Measurements from ENCODE around the gene BCL2L12. TPM values are rescaled to one million over a fixed set of nuclear protein-coding genes. Genes with fewer than 3 reads are reported as not detected.

BCL2L12 gene
- total RNA-seq, 4 donors from 2014 or later, result 4.7 to 6.8 (median 5.8) TPM

- no peaks in the 10 kb centered on the region for H3K27me3 ChIP-seq
- H3K27ac ChIP-seq, result no peak overlapping the region
- H3K4me3 ChIP-seq, result no peak overlapping the region
- no peaks in the 10 kb centered on the region for H3K9me3 ChIP-seq
- no peaks in the 10 kb centered on the region for H3K4me1 ChIP-seq
- TF ChIP-seq CTCF (IDR thresholded peaks at IDR 0.05), result no peak
- TF ChIP-seq EP300 (IDR thresholded peaks at IDR 0.05), result no peak
- TF ChIP-seq POLR2A (IDR thresholded peaks at IDR 0.05), result no peak
- no peaks in the 10 kb centered on the region for H3K36me3 ChIP-seq
- WGBS, 2 donors, result 89 to 91% methylated on average over 20 of the region's 20 CpGs
- DNase-seq (ENCODE audit: low spot score in 2 of 2), result no peak
These were observed 44.7 kb downstream of the BCL2L12 start for GRCh38 chr19:49710372-49710951.

- no peaks in the 10 kb centered on the region for H3K36me3 ChIP-seq
- H3K27me3 ChIP-seq, result no peaks in the 10 kb centered on the region
- no peak overlapping the region for H3K4me3 ChIP-seq
- no peaks in the 10 kb centered on the region for H3K9me3 ChIP-seq
- no peaks in the 10 kb centered on the region for H3K4me1 ChIP-seq
- DNase-seq (ENCODE audit: low spot score in 2 of 2), result peak in 1 of 2 donors; percentile 14
- 54 to 56% methylated on average over 20 of the region's 20 CpGs for WGBS, 2 donors
- no peak overlapping the region for H3K27ac ChIP-seq
- TF ChIP-seq POLR2A (IDR thresholded peaks at IDR 0.05) (no peak), EP300 (IDR thresholded peaks at IDR 0.05) (no peak), CTCF (IDR thresholded peaks at IDR 0.05) (no peak)
These were observed 46.7 kb downstream of the BCL2L12 start for GRCh38 chr19:49712397-49712859.

- DNase-seq (ENCODE audit: low spot score in 2 of 2), result no peak
- H3K4me1 ChIP-seq, result peaks cover 0 to 2% (median under 1%) of the 10 kb centered on the region in 4 donors
- 83 to 100% methylated on average over 2 to 7 of the region's 8 CpGs for WGBS, 2 donors
- no peaks in the 10 kb centered on the region for H3K27me3 ChIP-seq
- no peaks in the 10 kb centered on the region for H3K36me3 ChIP-seq
- H3K4me3 ChIP-seq, result no peak overlapping the region
- no peak overlapping the region for H3K27ac ChIP-seq
- H3K9me3 ChIP-seq, result no peaks in the 10 kb centered on the region
- TF ChIP-seq POLR2A (IDR thresholded peaks at IDR 0.05) (no peak), EP300 (IDR thresholded peaks at IDR 0.05) (no peak), CTCF (IDR thresholded peaks at IDR 0.05) (no peak)
These were observed 47.6 kb downstream of the BCL2L12 start for GRCh38 chr19:49713236-49713845.

DNA sequence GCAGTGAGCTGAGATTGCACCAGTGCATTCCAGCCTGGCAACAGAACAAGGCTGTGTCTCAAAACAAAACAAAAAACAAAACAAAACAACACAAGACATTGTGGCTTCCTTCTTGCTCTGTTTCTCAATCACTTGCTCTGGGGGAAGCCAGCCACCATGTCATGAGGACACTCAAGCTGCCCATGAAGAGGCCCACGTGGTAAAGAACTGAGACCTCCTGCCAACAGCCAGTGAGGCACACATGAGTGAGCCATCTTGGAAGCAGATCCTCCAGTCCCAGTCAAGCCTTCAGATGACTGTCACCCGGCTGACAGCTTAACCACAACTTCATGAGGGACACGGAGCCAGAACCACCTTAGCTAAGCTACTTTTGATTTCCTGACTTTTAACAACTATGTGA, 50.4 kb downstream of the BCL2L12 start:
- 71 to 75% methylated on average over 3 of the region's 3 CpGs for WGBS, 2 donors
- Histone ChIP-seq H3K36me3 (no peaks in the 10 kb centered on the region), H3K27me3 (no peaks in the 10 kb centered on the region), H3K27ac (no peak overlapping the region), H3K4me3 (no peak overlapping the region), H3K4me1 (peaks cover 0 to 7% (median 2%) of the 10 kb centered on the region in 4 donors), H3K9me3 (no peaks in the 10 kb centered on the region)
- TF ChIP-seq EP300 (IDR thresholded peaks at IDR 0.05) (no peak), POLR2A (IDR thresholded peaks at IDR 0.05) (no peak), CTCF (IDR thresholded peaks at IDR 0.05) (no peak)
- no peak for DNase-seq (ENCODE audit: low spot score in 2 of 2)

DNA sequence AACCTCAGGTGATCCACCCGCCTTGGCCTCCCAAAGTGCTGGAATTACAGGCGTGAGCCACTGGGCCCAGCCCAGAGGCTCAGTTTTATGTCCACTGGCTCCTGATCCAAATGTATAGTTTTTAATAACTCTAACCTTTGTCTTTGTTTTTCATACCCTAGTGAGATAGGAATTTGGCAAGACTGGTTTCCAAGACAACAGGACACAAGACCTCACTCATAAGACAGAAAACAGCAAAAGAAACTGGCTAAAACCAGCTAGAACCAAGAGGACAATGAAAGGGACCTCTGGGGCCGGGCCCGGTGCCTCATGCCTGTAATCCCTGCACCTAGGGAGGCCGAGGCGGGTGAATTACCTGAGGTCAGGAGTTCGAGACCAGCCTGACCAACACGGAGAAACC, 52.8 kb downstream of the BCL2L12 start:
- Histone ChIP-seq H3K27ac (peak overlapping the region in 2 of 4 donors; percentile 88 to 91), H3K36me3 (peaks cover 0 to 19% (median 0%) of the 10 kb centered on the region in 3 donors), H3K27me3 (no peaks in the 10 kb centered on the region), H3K9me3 (no peaks in the 10 kb centered on the region), H3K4me3 (peak overlapping the region in 1 of 4 donors; percentile 69), H3K4me1 (peaks cover 0 to 7% (median 2%) of the 10 kb centered on the region in 4 donors)
- DNase-seq (ENCODE audit: low spot score in 2 of 2), result no peak
- WGBS, 2 donors, result 71 to 79% methylated on average over 8 of the region's 8 CpGs
- TF ChIP-seq EP300 (IDR thresholded peaks at IDR 0.05) (no peak), POLR2A (IDR thresholded peaks at IDR 0.05) (no peak), CTCF (IDR thresholded peaks at IDR 0.05) (no peak)
